ENCODE measurements around the gene ZSCAN10. TPM values are rescaled to one million over a fixed set of nuclear protein-coding genes. Genes with fewer than 3 reads are reported as not detected.

ZSCAN10 gene
- not detected in 2 replicates for total RNA-seq

DNA sequence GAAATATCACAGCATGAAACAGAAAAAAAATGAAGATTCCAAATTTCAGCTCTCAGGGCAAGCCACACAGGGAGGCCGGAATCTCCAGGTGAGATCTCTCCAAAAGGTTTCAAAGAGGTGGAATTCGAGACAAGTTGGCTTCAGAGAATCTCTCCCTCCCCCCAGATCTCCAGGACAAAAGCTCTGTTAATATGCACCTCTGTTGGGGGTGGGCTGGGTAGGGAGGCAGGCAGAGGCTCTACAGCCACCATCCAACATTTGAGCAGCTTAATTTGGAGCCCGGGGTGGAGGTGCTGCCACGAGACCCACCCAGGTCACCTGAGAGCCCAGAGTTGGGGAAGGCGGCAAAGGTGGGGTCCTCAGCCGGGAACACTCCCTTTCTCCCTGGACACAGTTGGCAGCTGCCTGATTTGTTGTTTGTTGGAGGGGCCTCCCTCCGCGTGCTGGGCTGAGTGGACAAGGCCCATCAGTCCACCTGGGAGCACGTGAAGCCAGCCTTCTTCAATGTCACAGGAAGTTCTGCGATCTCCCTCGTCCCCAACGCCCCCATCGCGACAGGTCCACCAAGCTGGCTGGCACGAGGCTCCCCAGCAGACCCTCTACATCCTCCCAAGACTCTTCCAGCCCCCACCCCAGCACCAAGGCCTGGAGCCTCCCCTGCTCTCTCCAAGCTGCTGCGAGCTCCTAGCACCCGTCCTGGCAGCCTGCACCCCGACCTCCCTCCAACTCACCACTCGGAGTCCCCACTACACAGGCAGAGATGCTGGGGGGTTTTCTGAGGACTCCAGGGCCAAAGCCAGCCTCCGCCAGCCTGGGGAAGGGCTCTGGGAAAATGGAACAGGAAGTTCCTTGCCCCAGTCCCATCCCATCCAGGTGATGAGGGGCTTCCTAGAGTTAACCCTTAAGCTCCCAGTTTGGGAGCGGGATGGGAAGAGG lies at the start of gene ZSCAN10:
TSS of gene ZSCAN10 (minus strand) at position 836 of the 936 bp plus-strand sequence. CDS start 6,357 bp downstream, outside the sequence.

DNA sequence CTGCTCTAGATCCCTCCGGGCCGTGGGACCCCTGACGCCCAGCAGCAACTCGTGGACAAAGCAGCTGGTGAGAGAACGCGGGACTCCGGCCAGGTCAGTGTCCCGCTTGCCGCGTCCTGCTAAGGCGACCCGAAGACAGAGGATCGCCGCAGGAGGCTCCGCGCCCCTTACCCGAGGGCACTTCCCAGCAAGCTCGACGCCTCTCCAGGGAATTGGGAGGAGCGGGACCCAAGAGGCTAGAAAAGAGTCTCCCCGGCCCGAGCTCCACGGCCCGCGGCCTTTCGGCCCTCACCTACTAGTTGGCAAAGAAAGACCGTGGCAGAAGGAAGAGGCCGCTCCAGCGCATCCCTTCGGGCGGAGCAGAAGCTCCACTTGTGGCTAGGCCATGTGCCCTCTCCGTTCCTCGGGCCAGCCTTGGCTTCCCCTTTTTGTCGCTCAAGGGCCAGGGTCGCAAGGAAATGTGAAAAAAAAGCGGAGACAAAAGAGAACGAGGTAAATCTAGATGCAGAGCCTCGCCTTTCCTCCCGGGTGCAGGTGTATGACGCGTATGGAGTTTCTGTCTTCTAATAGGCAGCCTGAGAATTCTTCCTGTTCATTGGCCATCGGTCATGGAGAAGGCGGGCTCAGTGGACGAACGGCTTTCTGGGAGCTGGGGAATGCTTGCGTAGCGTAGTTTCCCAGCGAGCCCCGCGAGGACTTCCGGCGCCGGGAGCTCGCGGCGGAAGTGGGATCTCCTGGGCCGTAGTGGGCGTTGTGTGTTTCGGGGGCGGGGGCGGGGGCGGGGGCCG lies 35.4 kb upstream of the ZSCAN10 start, which contains the start of gene ZNF213:
TSS of gene ZNF213 (plus strand) at position 692 of the 788 bp plus-strand sequence. CDS start 2,252 bp downstream, outside the sequence.

DNA sequence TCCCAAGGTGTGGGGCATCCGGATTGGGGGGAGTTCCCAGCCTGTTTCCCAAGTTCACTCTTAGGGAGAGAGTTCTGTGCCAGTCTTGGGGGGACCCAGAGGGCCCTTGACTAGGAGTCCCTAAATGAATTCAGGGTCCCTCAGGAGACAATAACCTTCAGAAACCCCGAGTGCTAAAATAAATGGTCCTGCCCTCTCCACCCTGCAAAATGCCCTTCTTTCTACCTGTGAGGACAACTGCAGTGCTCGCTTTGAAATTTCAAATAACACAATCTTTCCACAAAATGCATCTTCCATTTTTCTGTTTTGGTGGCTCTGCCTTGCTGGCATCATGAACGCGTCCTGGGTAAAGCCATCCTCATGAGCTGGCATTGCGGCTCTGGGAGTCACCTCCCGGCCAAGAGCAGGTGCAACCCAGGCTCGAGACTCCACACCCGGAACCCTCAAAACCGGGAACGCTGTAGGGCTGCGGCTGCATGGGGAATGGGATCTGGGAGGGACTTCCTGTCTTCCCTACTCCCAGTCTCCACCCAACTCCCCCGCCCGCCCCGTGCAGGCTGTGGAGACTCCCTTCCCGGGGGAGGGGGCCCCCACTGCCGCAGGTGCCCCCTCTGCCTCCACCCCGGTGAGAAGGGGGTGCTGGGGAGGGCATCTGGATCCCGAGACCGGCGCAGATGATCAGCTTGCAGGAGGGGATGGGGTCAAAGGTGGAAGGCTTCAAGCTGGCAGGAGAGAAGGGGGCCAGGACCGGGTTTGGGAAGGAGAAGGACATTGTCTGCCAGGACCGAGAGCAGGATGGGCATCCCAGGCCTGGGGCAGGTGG lies 13.2 kb upstream of the ZSCAN10 start, which contains the start of gene ZNF205:
TSS of gene ZNF205 (plus strand) at position 529 of the 823 bp plus-strand sequence. CDS start 845 bp downstream, outside the sequence.

DNA sequence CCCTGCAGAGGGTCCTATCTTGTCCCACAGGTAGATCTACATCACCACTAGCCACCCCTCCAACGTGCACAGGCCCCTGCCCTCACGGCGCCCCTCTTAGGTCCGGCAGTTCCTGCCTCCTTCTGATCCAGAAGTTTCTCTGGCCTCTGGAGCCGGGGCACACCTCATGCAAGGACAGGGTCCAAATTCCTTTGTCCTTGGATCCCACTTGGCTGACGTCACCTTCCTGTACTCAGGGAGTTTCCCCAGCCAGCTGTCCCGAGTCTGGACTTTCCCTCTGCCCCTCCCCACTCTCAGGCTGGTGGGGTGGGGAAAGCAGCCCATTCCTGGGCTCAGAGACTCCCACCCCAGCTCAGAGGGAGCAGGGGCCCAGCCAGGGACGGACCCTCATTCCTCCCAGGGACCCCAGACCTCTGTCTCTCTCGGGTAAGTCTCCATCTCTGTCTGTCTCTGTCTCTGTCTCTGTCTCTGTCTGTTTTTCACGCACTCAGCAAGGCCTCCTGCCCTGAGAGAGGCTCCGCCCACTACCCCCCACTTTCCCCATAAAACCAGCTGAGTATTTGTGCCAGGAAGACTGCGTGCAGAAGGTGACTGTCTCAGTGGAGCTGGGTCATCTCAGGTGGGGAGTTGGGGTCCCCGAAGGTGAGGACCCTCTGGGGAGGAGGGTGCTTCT lies 33.9 kb downstream of the ZSCAN10 start, which contains the start of gene IL32:
TSS of gene IL32 (plus strand) at position 572 of the 673 bp plus-strand sequence. CDS start 172 bp downstream, outside the sequence.

DNA sequence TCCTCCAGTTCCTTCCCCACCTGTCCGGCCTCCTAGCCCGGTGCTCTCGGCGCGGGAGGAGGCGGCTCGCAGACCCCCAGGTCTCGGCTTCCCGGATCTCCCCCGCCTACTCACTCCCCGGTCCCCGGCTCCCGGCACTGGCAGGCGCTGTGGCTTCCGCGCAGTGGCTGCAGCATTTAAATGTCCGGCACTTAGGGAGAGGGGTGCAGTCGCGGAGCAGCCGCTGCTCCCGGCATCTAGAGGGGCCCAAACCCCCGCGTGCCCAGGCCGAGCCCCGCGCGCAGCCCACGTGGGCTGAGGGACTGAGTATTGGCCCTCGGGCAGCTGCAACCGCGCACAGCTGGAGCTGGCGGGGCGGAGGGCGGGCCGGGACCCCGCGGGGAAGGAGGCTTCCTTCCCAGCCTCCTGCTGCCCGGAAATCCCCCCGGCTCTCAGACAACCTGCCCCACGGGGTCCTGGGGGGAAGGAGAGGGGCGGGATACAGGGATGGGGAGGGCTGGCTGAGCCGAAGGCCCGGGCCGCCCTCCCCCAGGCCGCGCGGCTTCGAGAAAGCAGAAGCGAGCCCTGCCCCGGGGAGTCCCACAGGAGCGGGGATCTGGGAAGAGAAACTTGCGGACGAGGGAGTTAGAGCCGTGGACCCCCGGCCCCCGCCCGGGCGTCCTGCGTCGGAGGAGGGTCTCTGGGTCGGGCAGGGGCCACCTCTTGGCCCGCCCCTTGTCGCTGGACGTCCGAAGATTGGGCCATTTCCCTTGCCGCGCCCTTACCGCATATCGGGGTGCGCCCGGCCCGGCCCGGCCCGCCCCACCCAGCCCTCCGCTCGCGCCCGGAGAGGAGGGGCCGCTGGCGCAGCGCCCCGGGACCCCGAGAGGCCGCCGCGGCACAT lies 53.1 kb downstream of the ZSCAN10 start, which contains the start of gene MMP25:
TSS of gene MMP25 (plus strand) at position 804 of the 883 bp plus-strand sequence. CDS start 357 bp downstream, outside the sequence.

Other genes with a start within 250 kb of the ZSCAN10 start
- gene PRSS22, start 241.1 kb downstream of the ZSCAN10 start, total RNA-seq: 0.40 and 4.3 TPM in 2 replicates
- 76.9 and 147 TPM in 2 replicates for gene FLYWCH2, start 216.1 kb downstream of the ZSCAN10 start, total RNA-seq
- gene FLYWCH1, start 187.4 kb downstream of the ZSCAN10 start, total RNA-seq: 34.7 and 50.4 TPM in 2 replicates
- gene KREMEN2, start 135.0 kb downstream of the ZSCAN10 start, total RNA-seq: 1.2 TPM in 1 of 2 replicates, not detected in the other
- 6.7 and 13.7 TPM in 2 replicates for gene PAQR4, start 129.9 kb downstream of the ZSCAN10 start, total RNA-seq
- 12.6 and 30.1 TPM in 2 replicates for gene PKMYT1, start 118.8 kb downstream of the ZSCAN10 start, total RNA-seq
- 0.39 TPM in 1 of 2 replicates, not detected in the other for gene CLDN9, start 86.4 kb downstream of the ZSCAN10 start, total RNA-seq
- 2.6 and 23.9 TPM in 2 replicates for gene CLDN6, start 81.1 kb downstream of the ZSCAN10 start, total RNA-seq
- 24.8 and 323 TPM in 2 replicates for gene TNFRSF12A, start 78.9 kb downstream of the ZSCAN10 start, total RNA-seq
- 56.6 and 61.4 TPM in 2 replicates for gene HCFC1R1, start 75.4 kb downstream of the ZSCAN10 start, total RNA-seq
- 18.5 and 33.4 TPM in 2 replicates for gene THOC6, start 75.3 kb downstream of the ZSCAN10 start, total RNA-seq
- gene BICDL2, start 62.4 kb downstream of the ZSCAN10 start, total RNA-seq: 1.9 TPM in 1 of 2 replicates, not detected in the other
- gene MMP25, start 52.7 kb downstream of the ZSCAN10 start, total RNA-seq: 0.13 TPM in 1 of 2 replicates, not detected in the other
- 5.3 and 123 TPM in 2 replicates for gene IL32, start 33.7 kb downstream of the ZSCAN10 start, total RNA-seq
- 9.6 and 18.7 TPM in 2 replicates for gene ZNF205, start 13.3 kb upstream of the ZSCAN10 start, total RNA-seq
- gene ZNF213, start 35.7 kb upstream of the ZSCAN10 start, total RNA-seq: 7.2 and 12.7 TPM in 2 replicates
- not detected in 2 replicates for gene OR1F1, start 88.9 kb upstream of the ZSCAN10 start, total RNA-seq
- 4.4 and 12.1 TPM in 2 replicates for gene ZNF200, start 135.9 kb upstream of the ZSCAN10 start, total RNA-seq
- not detected in 2 replicates for gene MEFV, start 157.3 kb upstream of the ZSCAN10 start, total RNA-seq
- gene ZNF263, start 184.2 kb upstream of the ZSCAN10 start, total RNA-seq: 34.6 and 49.3 TPM in 2 replicates
- gene TIGD7, start 206.1 kb upstream of the ZSCAN10 start, total RNA-seq: 2.5 and 8.1 TPM in 2 replicates
- 8.1 and 26.1 TPM in 2 replicates for gene ZNF75A, start 206.2 kb upstream of the ZSCAN10 start, total RNA-seq

Measured in epithelial cell of alveolus of lung (primary cell).